Kidney tubule cell (primary cell): ENCODE results near the gene CDX4.
"Not testable (repeated sequence)": the region's sequence is repeated elsewhere in the genome, so short reads cannot be mapped to it uniquely, and the experiment has no call there.

Experiments
- DNase-seq: peaks from one replicate; pipeline ENCODE4 v3.0.0-alpha.2; 2018; ENCODE audit warnings: low spot score

Gene CDX4

GRCh38 chrX:73446831-73447230, at the start of gene CDX4:
Gene CDX4 (plus strand): TSS chrX:73447053. CDS start chrX:73447254, 201 bp downstream.
- no peak for DNase-seq

- no peak for DNase-seq
These were observed 48.5 kb upstream of the CDX4 start for GRCh38 chrX:73398185-73398914.

GRCh38 chrX:73400136-73400748, 46.6 kb upstream of the CDX4 start:
- no peak for DNase-seq

GRCh38 chrX:73401591-73402266, 45.1 kb upstream of the CDX4 start:
- DNase-seq = no peak

- no peak for DNase-seq
These were observed 33.9 kb upstream of the CDX4 start for GRCh38 chrX:73412930-73413329.

GRCh38 chrX:73447311-73447794, 500 bp downstream of the CDX4 start:
- DNase-seq = no peak

- no peak for DNase-seq
These were observed 1.5 kb downstream of the CDX4 start for GRCh38 chrX:73448379-73448778.

GRCh38 chrX:73455171-73455570, 8.3 kb downstream of the CDX4 start:
- no peak for DNase-seq

GRCh38 chrX:73457306-73457705, 10.5 kb downstream of the CDX4 start:
- no peak for DNase-seq

- DNase-seq = no peak
These were observed 21.5 kb downstream of the CDX4 start for GRCh38 chrX:73468376-73468775.

- DNase-seq = no peak
These were observed 32.1 kb downstream of the CDX4 start for GRCh38 chrX:73478961-73479360.

- no peak for DNase-seq
These were observed 34.7 kb downstream of the CDX4 start for GRCh38 chrX:73481521-73481920.

- no peak for DNase-seq
These were observed 43.8 kb downstream of the CDX4 start for GRCh38 chrX:73490661-73491060.

GRCh38 chrX:73492178-73492577, 45.3 kb downstream of the CDX4 start:
- DNase-seq = not testable (repeated sequence)
